NT2/D1 (cell line): Measurements from ENCODE around the gene POU4F1.

ENCODE experiments used
- DNase-seq: peaks from one replicate; pipeline ENCODE4 v3.0.0-alpha.2; 2011; ENCODE audit warnings: low read depth, low spot score
- H3K27me3 ChIP-seq: 2 replicates; pipeline ENCODE4 v1.6.0; 2011; ENCODE audit warnings: mild to moderate bottlenecking; ENCODE audit not compliant: insufficient read length, insufficient read depth
- H3K36me3 ChIP-seq: 2 replicates; pipeline ENCODE4 v1.6.1; 2011; ENCODE audit warnings: mild to moderate bottlenecking, low read length, mixed read lengths; ENCODE audit not compliant: insufficient read depth, insufficient read length
- H3K4me1 ChIP-seq: 2 replicates; pipeline ENCODE4 v1.5.1; 2011; ENCODE audit not compliant: insufficient read depth, insufficient read length
- H3K4me3 ChIP-seq: 2 replicates; pipeline ENCODE4 v1.5.1; 2011; ENCODE audit warnings: low read depth; ENCODE audit not compliant: insufficient read length
- H3K9ac ChIP-seq: 2 replicates; pipeline ENCODE4 v1.6.0; 2011; ENCODE audit warnings: low read depth; ENCODE audit not compliant: insufficient read length
- H3K9me3 ChIP-seq: 2 replicates; pipeline ENCODE4 v1.5.1; 2011; ENCODE audit warnings: mild to moderate bottlenecking, low read length; ENCODE audit not compliant: insufficient read depth
- SUZ12 ChIP-seq: IDR thresholded peaks from 2 replicates; pipeline ENCODE4 v1.6.1; 2011; ENCODE audit not compliant: insufficient read length, insufficient read depth; ENCODE audit errors: extremely low read depth
- YY1 ChIP-seq: IDR thresholded peaks from 2 replicates; pipeline ENCODE4 v1.6.1; 2011; ENCODE audit not compliant: insufficient read length, insufficient read depth
- ZNF274 ChIP-seq: IDR thresholded peaks from 2 replicates; pipeline ENCODE4 v1.6.1; 2011; ENCODE audit warnings: mild to moderate bottlenecking, low read depth, low read length

Gene POU4F1

GRCh38 chr13:78632996-78633395, 29.6 kb upstream of the POU4F1 start:
- Histone ChIP-seq H3K36me3 (no peaks in the 10 kb centered on the region), H3K4me1 (no peaks in the 10 kb centered on the region), H3K9ac (no peak overlapping the region), H3K9me3 (no peaks in the 10 kb centered on the region), H3K4me3 (no peak overlapping the region), H3K27me3 (no peaks in the 10 kb centered on the region)
- DNase-seq = no peak
- no peak for TF ChIP-seq ZNF274
- TF ChIP-seq SUZ12 = no peak
- TF ChIP-seq YY1 = no peak

GRCh38 chr13:78631077-78631476, 27.7 kb upstream of the POU4F1 start:
- TF ChIP-seq SUZ12 (no peak), ZNF274 (no peak), YY1 (no peak)
- DNase-seq = no peak
- no peaks in the 10 kb centered on the region for H3K4me1 ChIP-seq
- H3K9ac ChIP-seq = no peak overlapping the region
- H3K36me3 ChIP-seq = no peaks in the 10 kb centered on the region
- no peaks in the 10 kb centered on the region for H3K9me3 ChIP-seq
- no peak overlapping the region for H3K4me3 ChIP-seq
- no peaks in the 10 kb centered on the region for H3K27me3 ChIP-seq

GRCh38 chr13:78630511-78630910, 27.2 kb upstream of the POU4F1 start:
- Histone ChIP-seq H3K4me3 (no peak overlapping the region), H3K9ac (no peak overlapping the region), H3K4me1 (no peaks in the 10 kb centered on the region), H3K36me3 (no peaks in the 10 kb centered on the region), H3K9me3 (no peaks in the 10 kb centered on the region), H3K27me3 (no peaks in the 10 kb centered on the region)
- TF ChIP-seq YY1 (no peak), SUZ12 (no peak), ZNF274 (no peak)
- no peak for DNase-seq

- no peak overlapping the region for H3K4me3 ChIP-seq
- H3K27me3 ChIP-seq = no peaks in the 10 kb centered on the region
- no peaks in the 10 kb centered on the region for H3K9me3 ChIP-seq
- no peaks in the 10 kb centered on the region for H3K4me1 ChIP-seq
- DNase-seq = no peak
- no peak for TF ChIP-seq SUZ12
- H3K36me3 ChIP-seq = no peaks in the 10 kb centered on the region
- no peak overlapping the region for H3K9ac ChIP-seq
Observed at GRCh38 chr13:78625384-78625783, 22.0 kb upstream of the POU4F1 start.

- Histone ChIP-seq H3K27me3 (no peaks in the 10 kb centered on the region), H3K36me3 (no peaks in the 10 kb centered on the region), H3K4me1 (no peaks in the 10 kb centered on the region), H3K9me3 (no peaks in the 10 kb centered on the region), H3K4me3 (no peak overlapping the region), H3K9ac (no peak overlapping the region)
- TF ChIP-seq YY1 (no peak), ZNF274 (no peak), SUZ12 (no peak)
- no peak for DNase-seq
Observed at GRCh38 chr13:78623132-78623531, 19.8 kb upstream of the POU4F1 start.

GRCh38 chr13:78620936-78621470, 17.7 kb upstream of the POU4F1 start:
- no peak for DNase-seq
- Histone ChIP-seq H3K4me3 (no peak overlapping the region), H3K27me3 (peaks cover 6% of the 10 kb centered on the region), H3K36me3 (no peaks in the 10 kb centered on the region), H3K9me3 (no peaks in the 10 kb centered on the region), H3K9ac (no peak overlapping the region), H3K4me1 (no peaks in the 10 kb centered on the region)
- TF ChIP-seq SUZ12 = no peak
- TF ChIP-seq ZNF274 = no peak
- TF ChIP-seq YY1 = no peak

- TF ChIP-seq ZNF274 (no peak), SUZ12 (no peak), YY1 (no peak)
- Histone ChIP-seq H3K9ac (no peak overlapping the region), H3K27me3 (peaks cover 6% of the 10 kb centered on the region), H3K9me3 (no peaks in the 10 kb centered on the region), H3K4me3 (no peak overlapping the region), H3K4me1 (no peaks in the 10 kb centered on the region), H3K36me3 (no peaks in the 10 kb centered on the region)
- no peak for DNase-seq
Observed at GRCh38 chr13:78618411-78618810, 15.1 kb upstream of the POU4F1 start.
